ENCODE measurements around the gene ENC1. TPM values are rescaled to one million over a fixed set of nuclear protein-coding genes. Genes with fewer than 3 reads are reported as not detected.

Gene ENC1
- polyA plus RNA-seq, 1 of the 3 experiments (the other 2 are of a cell fraction): 20.3 TPM

DNA sequence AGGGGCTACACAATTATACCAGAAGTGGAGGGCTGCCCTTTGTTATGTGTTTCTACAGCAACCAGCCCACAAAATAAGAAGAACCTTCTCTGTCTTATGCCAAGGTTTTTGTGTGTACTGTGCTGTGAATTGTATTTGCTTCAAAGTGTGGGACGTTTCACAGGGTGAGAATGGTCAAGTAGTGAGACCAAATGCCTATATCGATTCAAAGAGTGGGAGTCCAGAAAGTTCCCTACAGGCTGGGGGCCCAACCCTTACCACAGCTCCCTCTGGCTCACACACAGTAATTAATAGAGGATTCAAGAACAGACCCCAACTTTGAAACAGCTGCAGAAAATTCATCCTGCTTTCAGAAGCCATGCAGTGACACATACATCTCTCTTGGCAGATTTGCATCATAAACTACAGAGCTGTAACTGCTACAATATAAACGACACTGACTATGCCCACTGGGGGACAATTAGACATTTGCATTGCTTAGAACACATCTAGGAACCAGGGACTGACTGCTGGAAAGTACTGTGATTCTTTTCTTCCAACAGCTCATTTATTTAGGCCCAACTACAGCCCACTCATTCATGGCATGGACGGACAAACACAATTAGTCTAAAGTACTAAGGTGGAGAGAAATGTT is 12.8 kb downstream of the ENC1 start:
- no peak overlapping the region for H3K27ac ChIP-seq (ENCODE audit: low read depth in 2 of 2, low read length in 1 of 2)
- 74% methylated on average over 4 of the region's 4 CpGs for WGBS (ENCODE audit: low lambda C conversion rate)
- peaks cover 19 to 39% of the 10 kb centered on the region in 2 experiments for H3K36me3 ChIP-seq (replicated peaks in 1 of 2; ENCODE audit: control insufficient read depth in 1 of 2, insufficient read depth in 2 of 2, low read length in 1 of 2)
- H3F3A ChIP-seq (replicated peaks; ENCODE audit: insufficient read depth): peaks cover 24% of the 10 kb centered on the region
- H2AFZ ChIP-seq (ENCODE audit: low read depth): no peak overlapping the region
- peaks cover 34% of the 10 kb centered on the region for H3K79me2 ChIP-seq (ENCODE audit: insufficient read depth)
- no peaks in the 10 kb centered on the region for H3K27me3 ChIP-seq (ENCODE audit: insufficient read depth)
- no peak overlapping the region for H3K4me3 ChIP-seq (ENCODE audit: low read depth in 2 of 2, low read length in 1 of 2)
- ChIA-PET POLR2A (interaction anchor here (0.5 kb wide), 1 partner anchor 80 kb away, joined by 3 read pairs; no protein-coding TSS in a partner anchor), CTCF (interaction anchor here (1.8 kb wide), 1 partner anchor 12 kb away, joined by 8 read pairs; the partner anchor contains the start of gene ENC1)
- no peak for DNase-seq
- H4K20me1 ChIP-seq (ENCODE audit: insufficient read depth): peaks cover 23% of the 10 kb centered on the region; the same call in 1 of the 2 replicates
- H3K4me1 ChIP-seq (ENCODE audit: control insufficient read depth in 1 of 2, insufficient read depth in 2 of 2, low read depth in 1 of 2, low read length in 1 of 2): peaks cover 15 to 35% of the 10 kb centered on the region in 2 experiments
- no peak overlapping the region for H3K9ac ChIP-seq
- no peak for TF ChIP-seq FOSL2 (IDR thresholded peaks at IDR 0.05; ENCODE audit: borderline replicate concordance, low read depth)
- no peak for TF ChIP-seq POLR2AphosphoS5 (IDR thresholded peaks at IDR 0.05; ENCODE audit: low read depth, low read length)
- TF ChIP-seq RAD21 (IDR thresholded peaks at IDR 0.05; ENCODE audit: low read length): no peak
- TF ChIP-seq, protein P1, sequence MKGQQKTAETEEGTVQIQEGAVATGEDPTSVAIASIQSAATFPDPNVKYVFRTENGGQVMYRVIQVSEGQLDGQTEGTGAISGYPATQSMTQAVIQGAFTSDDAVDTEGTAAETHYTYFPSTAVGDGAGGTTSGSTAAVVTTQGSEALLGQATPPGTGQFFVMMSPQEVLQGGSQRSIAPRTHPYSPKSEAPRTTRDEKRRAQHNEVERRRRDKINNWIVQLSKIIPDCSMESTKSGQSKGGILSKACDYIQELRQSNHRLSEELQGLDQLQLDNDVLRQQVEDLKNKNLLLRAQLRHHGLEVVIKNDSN (IDR thresholded peaks at IDR 0.05; ENCODE audit: borderline replicate concordance, low read depth): no peak
- H3K9me2 ChIP-seq: no peaks in the 10 kb centered on the region
- H3K4me2 ChIP-seq: no peak overlapping the region
- no peaks in the 10 kb centered on the region for H3K9me3 ChIP-seq

DNA sequence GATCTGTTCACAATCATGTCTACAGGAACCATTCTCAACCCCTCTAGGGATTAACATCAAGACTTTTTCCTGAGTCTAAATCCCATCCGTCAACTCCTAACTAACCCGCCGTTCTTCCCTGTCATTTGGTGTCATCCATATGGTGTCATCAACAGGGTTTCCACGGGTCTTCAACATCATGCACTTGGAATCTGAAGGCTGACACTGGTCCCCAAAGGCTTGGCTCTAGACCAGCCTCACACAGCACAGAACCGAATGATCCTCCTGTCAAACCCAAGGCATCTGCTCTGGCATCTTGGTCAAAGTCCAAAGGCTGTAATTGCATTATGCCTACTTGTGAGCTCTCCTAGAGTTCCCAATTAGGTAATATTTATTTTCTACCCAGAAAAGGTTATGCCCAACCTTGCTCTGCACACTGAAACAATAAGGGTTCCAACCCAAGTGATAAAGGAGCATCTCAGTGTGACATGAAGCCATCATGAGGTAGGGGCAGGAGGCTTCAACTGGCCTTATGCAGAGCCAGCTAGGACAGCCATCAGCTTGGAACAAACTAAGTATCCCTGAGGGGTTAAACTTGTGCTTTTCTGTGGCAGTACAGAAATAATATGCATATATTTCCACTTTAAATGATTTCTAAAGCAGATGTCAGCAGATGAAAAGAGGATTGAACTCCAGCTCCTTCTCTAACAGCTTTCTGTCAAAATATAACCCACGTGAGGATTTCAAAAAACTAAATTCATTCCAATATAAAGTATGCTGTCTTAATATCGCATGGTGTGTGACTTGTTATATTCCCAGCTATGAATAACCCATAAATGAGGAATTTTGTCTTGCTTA is 13.9 kb downstream of the ENC1 start:
- no peak for DNase-seq
- no peak overlapping the region for H3K4me3 ChIP-seq (ENCODE audit: low read depth in 2 of 2, low read length in 1 of 2)
- H3F3A ChIP-seq (replicated peaks; ENCODE audit: insufficient read depth): peaks cover 13% of the 10 kb centered on the region
- no peak overlapping the region for H3K27ac ChIP-seq (ENCODE audit: low read depth in 2 of 2, low read length in 1 of 2)
- H3K27me3 ChIP-seq (ENCODE audit: insufficient read depth): no peaks in the 10 kb centered on the region
- no peak overlapping the region for H2AFZ ChIP-seq (ENCODE audit: low read depth)
- no peaks in the 10 kb centered on the region for H3K9me2 ChIP-seq
- H3K9ac ChIP-seq: no peak overlapping the region
- peaks cover 12% of the 10 kb centered on the region; the same call in 1 of the 2 replicates for H4K20me1 ChIP-seq (ENCODE audit: insufficient read depth)
- 86% methylated on average over 7 of the region's 7 CpGs for WGBS (ENCODE audit: low lambda C conversion rate)
- H3K79me2 ChIP-seq (ENCODE audit: insufficient read depth): peaks cover 26% of the 10 kb centered on the region
- peaks cover 19 to 31% of the 10 kb centered on the region in 2 experiments for H3K36me3 ChIP-seq (replicated peaks in 1 of 2; ENCODE audit: control insufficient read depth in 1 of 2, insufficient read depth in 2 of 2, low read length in 1 of 2)
- CTCF ChIA-PET: interaction anchor here (1.3 to 2.0 kb wide), 4 partner anchors 11 to 63 kb away, joined by 3 to 8 read pairs (median 4); partner anchors contain the start of gene ENC1
- H3K9me3 ChIP-seq: no peaks in the 10 kb centered on the region
- H3K4me1 ChIP-seq (ENCODE audit: control insufficient read depth in 1 of 2, insufficient read depth in 2 of 2, low read depth in 1 of 2, low read length in 1 of 2): peaks cover 18 to 24% of the 10 kb centered on the region in 2 experiments
- POLR2A ChIA-PET: interaction anchor here (0.5 kb wide), 1 partner anchor 79 kb away, joined by 3 read pairs; no protein-coding TSS in a partner anchor
- no peak for TF ChIP-seq TEAD4 (IDR thresholded peaks at IDR 0.05; ENCODE audit: borderline replicate concordance, insufficient read depth)
- no peak for TF ChIP-seq MXI1 (IDR thresholded peaks at IDR 0.05; ENCODE audit: low read depth, low read length)
- TF ChIP-seq, protein P2, sequence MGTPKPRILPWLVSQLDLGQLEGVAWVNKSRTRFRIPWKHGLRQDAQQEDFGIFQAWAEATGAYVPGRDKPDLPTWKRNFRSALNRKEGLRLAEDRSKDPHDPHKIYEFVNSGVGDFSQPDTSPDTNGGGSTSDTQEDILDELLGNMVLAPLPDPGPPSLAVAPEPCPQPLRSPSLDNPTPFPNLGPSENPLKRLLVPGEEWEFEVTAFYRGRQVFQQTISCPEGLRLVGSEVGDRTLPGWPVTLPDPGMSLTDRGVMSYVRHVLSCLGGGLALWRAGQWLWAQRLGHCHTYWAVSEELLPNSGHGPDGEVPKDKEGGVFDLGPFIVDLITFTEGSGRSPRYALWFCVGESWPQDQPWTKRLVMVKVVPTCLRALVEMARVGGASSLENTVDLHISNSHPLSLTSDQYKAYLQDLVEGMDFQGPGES (IDR thresholded peaks at IDR 0.05; ENCODE audit: low read depth, low read length): no peak
- no peak for TF ChIP-seq FOXM1 (IDR thresholded peaks at IDR 0.05; ENCODE audit: low read depth)
- TF ChIP-seq RXRA (IDR thresholded peaks at IDR 0.05; ENCODE audit: borderline replicate concordance, low read depth): no peak
- TF ChIP-seq RAD21 (IDR thresholded peaks at IDR 0.05; ENCODE audit: low read length): no peak
- no peak overlapping the region for H3K4me2 ChIP-seq
